HCT116 (cell line): ENCODE data around the gene CTNNB1. TPM values are rescaled to one million over a fixed set of nuclear protein-coding genes. Genes with fewer than 3 reads are reported as not detected.

Experiments used
- ATAC-seq: fragments of 200-7000 bp; cut with Tn5 transposase; 2 replicates; pipeline ENCODE4 v1.9.1; 2020; ENCODE audit warnings: mild to moderate bottlenecking, moderate library complexity
- BruUV-seq: library from RNA; stranded (reverse); fragments of 400-500 nt; replicated peaks from 2 replicates; lab custom pipeline; 2021; lab: Mats Ljungman, UMichigan
- CTCF ChIA-PET: fragments of 300-600 bp; sonication (Branson Sonifier 250); formaldehyde crosslinking; loops from one replicate; lab custom pipeline; 2021; ENCODE audit warnings: antibody characterized with exemption; lab: Charles Lee
- POLR2A ChIA-PET: fragments of 300-600, 350-600 bp; sonication (Branson Sonifier 250); formaldehyde crosslinking; loops from one replicate; lab custom pipeline; 2021; ENCODE audit warnings: antibody characterized with exemption; lab: Charles Lee
- RAD21 ChIA-PET, 2 experiments: fragments of 300-600 bp; sonication (Branson Sonifier 250); formaldehyde crosslinking; loops; one replicate each; lab custom pipeline; 2023; ENCODE audit warnings: low total read pairs in 2 of 2; ENCODE audit not compliant: uncharacterized antibody in 2 of 2, unreplicated experiment in 2 of 2, low non-redundant PET in 1 of 2; lab: Charles Lee
- DNase-seq: peaks from one replicate; pipeline ENCODE4 v3.0.0-alpha.2; 2010; ENCODE audit warnings: low read depth, low spot score
- H2AFZ ChIP-seq: fragments of 200-600 bp; shearing (Covaris generic), sonication (generic); 2 replicates; pipeline ENCODE4 v1.6.1; 2017; ENCODE audit warnings: low read depth, mixed run types, mixed read lengths, antibody characterized with exemption, low read length; ENCODE audit not compliant: poor library complexity, severe bottlenecking
- H3K27ac ChIP-seq: 2 replicates; pipeline ENCODE4 v1.5.1; 2012; ENCODE audit warnings: low read depth, low read length
- H3K27me3 ChIP-seq: fragments of 200-600 bp; sonication (generic); 2 replicates; pipeline ENCODE4 v1.6.1; 2016; ENCODE audit warnings: mixed run types, low read length, mixed read lengths; ENCODE audit not compliant: insufficient read depth
- H3K36me3 ChIP-seq, 2 experiments: fragments of 200-500 bp in 1 of 2; fragments of 200-600 bp in 1 of 2; sonication (Bioruptor generic) in 1 of 2; sonication (generic) in 1 of 2; 2 replicates each; pipeline versions ENCODE4 v1.5.1 to v1.6.1; 2014 to 2016; ENCODE audit warnings: low read length in 2 of 2, inconsistent platforms in 1 of 2, mixed read lengths in 1 of 2, mixed run types in 1 of 2; ENCODE audit not compliant: insufficient read depth in 2 of 2, control insufficient read depth in 1 of 2
- H3K4me1 ChIP-seq, 2 experiments: fragments of 200-600 bp in 1 of 2; sonication (generic) in 1 of 2; 2 replicates each; pipeline versions ENCODE4 v1.5.1 to v1.6.1; 2012 to 2017; ENCODE audit warnings: low read length in 2 of 2, inconsistent platforms in 1 of 2, mild to moderate bottlenecking in 1 of 2, mixed read lengths in 1 of 2, mixed run types in 1 of 2, moderate library complexity in 1 of 2; ENCODE audit not compliant: insufficient read depth in 2 of 2, control insufficient read depth in 1 of 2
- H3K4me2 ChIP-seq: fragments of 200-600 bp; sonication (generic); 2 replicates; pipeline ENCODE4 v1.6.1; 2017; ENCODE audit warnings: mixed run types, low read length, mixed read lengths
- H3K4me3 ChIP-seq, 2 experiments: fragments of 200-600 bp in 1 of 2; sonication (generic) in 1 of 2; replicated peaks in 1 of 2; 2 replicates each; pipeline ENCODE4 v1.5.1; 2011 to 2016; ENCODE audit warnings: low read length in 2 of 2, control low read depth in 1 of 2, low read depth in 1 of 2, mild to moderate bottlenecking in 1 of 2, mixed read lengths in 1 of 2, mixed run types in 1 of 2
- H3K79me2 ChIP-seq: fragments of 200-600 bp; sonication (generic); 2 replicates; pipeline ENCODE4 v1.6.1; 2017; ENCODE audit warnings: mild to moderate bottlenecking, mixed run types, low read length, moderate library complexity, mixed read lengths; ENCODE audit not compliant: insufficient read depth
- H3K9ac ChIP-seq: fragments of 200-600 bp; sonication (generic); 2 replicates; pipeline ENCODE4 v1.6.1; 2016; ENCODE audit warnings: low read length, mixed read lengths
- H3K9me2 ChIP-seq: fragments of 200-600 bp; sonication (generic), shearing (Covaris generic); 2 replicates; pipeline ENCODE4 v1.6.1; 2017; ENCODE audit warnings: mixed run types, mild to moderate bottlenecking, moderate library complexity; ENCODE audit not compliant: insufficient read depth
- H3K9me3 ChIP-seq, 2 experiments: fragments of 200-500 bp in 1 of 2; fragments of 200-600 bp in 1 of 2; sonication (Bioruptor generic) in 1 of 2; sonication (generic) in 1 of 2; 2 replicates each; pipeline ENCODE4 v1.6.1; 2014 to 2017; ENCODE audit warnings: low read length in 2 of 2, mixed read lengths in 2 of 2, inconsistent platforms in 1 of 2, low read depth in 1 of 2, mild to moderate bottlenecking in 1 of 2, mixed run types in 1 of 2, moderate library complexity in 1 of 2; ENCODE audit not compliant: control insufficient read depth in 1 of 2, insufficient read depth in 1 of 2
- H4K20me1 ChIP-seq: fragments of 200-600 bp; sonication (generic), shearing (Covaris generic); 2 replicates; pipeline ENCODE4 v1.6.1; 2017; ENCODE audit warnings: mixed run types, mild to moderate bottlenecking, moderate library complexity; ENCODE audit not compliant: insufficient read depth
- CBX3 ChIP-seq: IDR thresholded peaks from 2 replicates; pipeline ENCODE4 v1.6.1; 2012; ENCODE audit warnings: low read depth
- CEBPB ChIP-seq: IDR thresholded peaks from 2 replicates; pipeline ENCODE4 v1.6.1; 2012; ENCODE audit warnings: low read depth
- EGR1 ChIP-seq: IDR thresholded peaks from 2 replicates; pipeline ENCODE4 v1.6.1; 2012; ENCODE audit warnings: low read depth
- FOSL1 ChIP-seq: IDR thresholded peaks from 2 replicates; pipeline ENCODE4 v1.6.1; 2012; ENCODE audit warnings: low read depth
- POLR2A ChIP-seq: IDR thresholded peaks from 2 replicates; pipeline ENCODE4 v1.7.0; 2011; ENCODE audit warnings: borderline replicate concordance; ENCODE audit not compliant: insufficient read depth, insufficient read length; ENCODE audit errors: extremely low read depth
- POLR2AphosphoS5 ChIP-seq: IDR thresholded peaks from 2 replicates; pipeline ENCODE4 v1.6.1; 2011; ENCODE audit warnings: mild to moderate bottlenecking, low read depth, low read length, moderate library complexity
- RAD21 ChIP-seq: IDR thresholded peaks from 2 replicates; pipeline ENCODE4 v1.6.1; 2012; ENCODE audit warnings: low read depth, mild to moderate bottlenecking
- SP1 ChIP-seq: IDR thresholded peaks from 2 replicates; pipeline ENCODE4 v1.6.1; 2012; ENCODE audit warnings: low read depth
- SRF ChIP-seq: IDR thresholded peaks from 2 replicates; pipeline ENCODE4 v1.6.1; 2012; ENCODE audit warnings: low read depth
- TCF7L2 ChIP-seq: IDR thresholded peaks from 2 replicates; pipeline ENCODE4 v1.7.0; 2011; ENCODE audit warnings: borderline replicate concordance, inconsistent platforms; ENCODE audit not compliant: insufficient read depth, insufficient read length; ENCODE audit errors: extremely low read depth
- YY1 ChIP-seq: IDR thresholded peaks from 2 replicates; pipeline ENCODE4 v1.6.1; 2011; ENCODE audit warnings: low read length, low read depth, moderate library complexity, mild to moderate bottlenecking; ENCODE audit not compliant: insufficient replicate concordance; ENCODE audit errors: extremely low read depth
- ZFX ChIP-seq: fragments of 450-650 bp; IDR thresholded peaks from 2 replicates; pipeline ENCODE4 v1.6.1; 2017
- ZNF274 ChIP-seq: fragments of 200-500 bp; sonication (Bioruptor generic); IDR thresholded peaks from 2 replicates; pipeline ENCODE4 v1.6.1; 2014; ENCODE audit warnings: mild to moderate bottlenecking, low read depth, low read length, inconsistent platforms
- intact Hi-C: fragments of 100-400 bp; cut with micrococcal nuclease; formaldehyde crosslinking; loops from 2 replicates; pipeline ENCODE4 v1.10.0; 2022
- total RNA-seq: library from RNA; stranded (reverse); gene quantifications from one replicate; pipeline ENCODE4 v1.2.1, GENCODE V29; 2021; ENCODE audit not compliant: unreplicated experiment
- TF ChIP-seq, protein P1 (sequence below): IDR thresholded peaks from 2 replicates; pipeline ENCODE4 v1.6.1; 2012
- TF ChIP-seq, protein P2 (sequence below), 3 experiments: fragments of 200-600 bp in 1 of 3; sonication (generic) in 1 of 3; IDR thresholded peaks in 2 of 3; conservative IDR thresholded peaks in 1 of 3; 2 replicates each; pipeline ENCODE4 v1.5.1; 2012 to 2017; ENCODE audit warnings: low read depth in 2 of 3, low read length in 2 of 3, antibody characterized with exemption in 1 of 3, borderline replicate concordance in 1 of 3, control low read depth in 1 of 3, mild to moderate bottlenecking in 1 of 3, mixed read lengths in 1 of 3, mixed run types in 1 of 3, moderate library complexity in 1 of 3; ENCODE audit not compliant: insufficient read depth in 1 of 3
- TF ChIP-seq, protein P3 (sequence below): IDR thresholded peaks from 2 replicates; pipeline ENCODE4 v1.6.1; 2012

Gene CTNNB1
- total RNA-seq, 1 experiment from 2014 or later, result 265 TPM

DNA sequence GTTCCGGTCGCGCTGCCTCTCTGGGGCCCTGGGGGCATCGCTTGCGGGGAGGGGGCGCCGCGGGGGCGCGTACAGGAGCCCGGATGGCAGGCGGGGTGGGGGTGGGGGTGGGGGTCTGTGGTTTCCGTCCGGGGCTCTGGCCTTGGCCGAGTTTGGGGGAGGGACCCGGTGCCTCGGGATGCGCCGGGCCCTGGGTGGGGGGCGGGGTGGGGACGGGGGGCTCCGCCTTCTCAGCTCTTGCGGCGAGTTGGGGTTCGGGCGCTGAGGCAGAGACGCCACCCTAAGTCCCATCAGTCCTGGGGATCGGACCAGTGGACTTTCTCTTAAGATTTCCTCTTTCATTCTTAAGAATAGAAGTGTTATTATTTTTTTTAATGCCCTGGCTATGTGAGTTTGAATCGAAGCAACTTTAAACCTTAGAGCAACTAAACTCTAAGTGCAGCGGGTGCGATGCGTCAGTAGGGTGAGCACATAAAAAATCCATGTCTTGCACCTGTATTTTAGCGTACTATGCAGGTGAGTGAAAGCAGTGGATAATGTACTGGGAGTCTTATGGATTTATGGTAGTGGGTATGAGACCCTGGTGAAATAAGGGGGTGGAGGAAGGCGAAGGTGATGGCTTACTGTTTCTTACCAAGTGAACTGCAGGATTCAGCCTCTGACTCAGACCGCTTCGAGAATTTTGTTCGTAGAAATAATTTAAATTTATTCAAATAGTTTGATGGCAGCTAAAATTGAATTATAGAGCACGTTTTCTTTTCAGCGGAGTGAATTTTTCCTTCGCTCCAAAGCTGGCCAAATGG, 762 bp downstream of the CTNNB1 start:
- ChIA-PET CTCF (interaction anchor here (0.6 to 1.3 kb wide), 2 partner anchors 9 to 19 kb away, joined by 5 read pairs; no protein-coding TSS in a partner anchor), RAD21 (no interaction called here), POLR2A (interaction anchor here (0.7 to 2.0 kb wide), 11 partner anchors 8 to 620 kb away, joined by 3 to 13 read pairs (median 3); no protein-coding TSS in a partner anchor)
- no peaks in the 10 kb centered on the region for H3K9me2 ChIP-seq
- DNase-seq (no peak), ATAC-seq (peak; percentile 29)
- intact Hi-C loops, result loop anchor here (5.0 to 10.0 kb wide), 2 partner anchors 618 to 875 kb away; no protein-coding TSS in a partner anchor
- H3K4me2 ChIP-seq, result peak overlapping the region; percentile 88
- H3K9ac ChIP-seq, result peak overlapping the region; percentile 91
- TF ChIP-seq POLR2A (no peak), SP1 (no peak), POLR2AphosphoS5 (no peak)
- peaks cover 56% of the 10 kb centered on the region for H3K79me2 ChIP-seq
- no peak overlapping the region for H2AFZ ChIP-seq
- peaks cover 41% of the 10 kb centered on the region for H4K20me1 ChIP-seq
- no peaks in the 10 kb centered on the region for H3K9me3 ChIP-seq
- peaks cover 20 to 32% of the 10 kb centered on the region in 2 experiments for H3K4me1 ChIP-seq
- H3K4me3 ChIP-seq, result peak overlapping the region; percentile 85 to 91
- BruUV-seq, result TSS peak; percentile 38
- H3K36me3 ChIP-seq, result no peaks in the 10 kb centered on the region
- H3K27ac ChIP-seq, result peak overlapping the region; percentile 90
- H3K27me3 ChIP-seq, result peaks cover 5% of the 10 kb centered on the region; the same call in 1 of the 2 replicates

DNA sequence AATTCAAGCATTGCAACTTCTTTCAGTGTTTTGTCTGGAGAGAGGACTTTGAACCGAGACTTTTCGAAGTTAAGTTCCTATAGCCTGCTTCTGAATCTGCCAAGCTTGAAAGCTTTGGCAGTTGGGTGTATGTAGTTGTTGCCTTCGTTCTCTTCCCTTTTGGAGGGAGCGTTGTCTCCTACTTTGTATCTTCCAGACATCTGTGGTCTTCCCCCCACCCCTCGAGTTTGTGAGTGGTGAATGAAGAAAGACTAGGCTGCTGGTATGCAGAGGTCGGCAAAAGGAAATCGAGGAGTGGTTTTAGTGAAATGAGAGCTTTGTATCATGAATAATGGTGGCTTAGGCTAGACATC, 1.3 kb downstream of the CTNNB1 start:
- ChIA-PET CTCF (no interaction called here), RAD21 (no interaction called here), POLR2A (no interaction called here)
- peaks cover 20 to 32% of the 10 kb centered on the region in 2 experiments for H3K4me1 ChIP-seq
- no peak overlapping the region for H3K9ac ChIP-seq
- no TSS peak for BruUV-seq
- DNase-seq (no peak), ATAC-seq (no peak)
- H3K4me3 ChIP-seq, result peak overlapping the region; percentile 85 to 91
- intact Hi-C loops, result loop anchor here (5.0 to 10.0 kb wide), 2 partner anchors 618 to 876 kb away; no protein-coding TSS in a partner anchor
- no peaks in the 10 kb centered on the region for H3K9me2 ChIP-seq
- no peaks in the 10 kb centered on the region for H3K27me3 ChIP-seq
- H3K79me2 ChIP-seq, result peaks cover 62% of the 10 kb centered on the region
- H3K9me3 ChIP-seq, result no peaks in the 10 kb centered on the region
- peaks cover 46% of the 10 kb centered on the region for H4K20me1 ChIP-seq
- no peaks in the 10 kb centered on the region for H3K36me3 ChIP-seq
- TF ChIP-seq CBX3, result no peak
- no peak for TF ChIP-seq SRF
- no peak for TF ChIP-seq CEBPB
- no peak for TF ChIP-seq POLR2A
- no peak for TF ChIP-seq TCF7L2
- no peak for TF ChIP-seq EGR1
- TF ChIP-seq ZFX, result no peak
- TF ChIP-seq FOSL1, result no peak
- TF ChIP-seq, protein P1, sequence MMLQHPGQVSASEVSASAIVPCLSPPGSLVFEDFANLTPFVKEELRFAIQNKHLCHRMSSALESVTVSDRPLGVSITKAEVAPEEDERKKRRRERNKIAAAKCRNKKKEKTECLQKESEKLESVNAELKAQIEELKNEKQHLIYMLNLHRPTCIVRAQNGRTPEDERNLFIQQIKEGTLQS, result no peak
- TF ChIP-seq YY1, result no peak
- TF ChIP-seq, protein P2, sequence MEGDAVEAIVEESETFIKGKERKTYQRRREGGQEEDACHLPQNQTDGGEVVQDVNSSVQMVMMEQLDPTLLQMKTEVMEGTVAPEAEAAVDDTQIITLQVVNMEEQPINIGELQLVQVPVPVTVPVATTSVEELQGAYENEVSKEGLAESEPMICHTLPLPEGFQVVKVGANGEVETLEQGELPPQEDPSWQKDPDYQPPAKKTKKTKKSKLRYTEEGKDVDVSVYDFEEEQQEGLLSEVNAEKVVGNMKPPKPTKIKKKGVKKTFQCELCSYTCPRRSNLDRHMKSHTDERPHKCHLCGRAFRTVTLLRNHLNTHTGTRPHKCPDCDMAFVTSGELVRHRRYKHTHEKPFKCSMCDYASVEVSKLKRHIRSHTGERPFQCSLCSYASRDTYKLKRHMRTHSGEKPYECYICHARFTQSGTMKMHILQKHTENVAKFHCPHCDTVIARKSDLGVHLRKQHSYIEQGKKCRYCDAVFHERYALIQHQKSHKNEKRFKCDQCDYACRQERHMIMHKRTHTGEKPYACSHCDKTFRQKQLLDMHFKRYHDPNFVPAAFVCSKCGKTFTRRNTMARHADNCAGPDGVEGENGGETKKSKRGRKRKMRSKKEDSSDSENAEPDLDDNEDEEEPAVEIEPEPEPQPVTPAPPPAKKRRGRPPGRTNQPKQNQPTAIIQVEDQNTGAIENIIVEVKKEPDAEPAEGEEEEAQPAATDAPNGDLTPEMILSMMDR (IDR thresholded peaks at IDR 0.05 in 2 of 3, conservative IDR thresholded peaks at IDR 0.05 in 1 of 3; ENCODE audit: borderline replicate concordance in 1 of 3, insufficient read depth in 1 of 3, low read depth in 2 of 3, low read length in 2 of 3), result no peak
- no peak for TF ChIP-seq RAD21
- no peak for TF ChIP-seq ZNF274
- TF ChIP-seq, protein P3, sequence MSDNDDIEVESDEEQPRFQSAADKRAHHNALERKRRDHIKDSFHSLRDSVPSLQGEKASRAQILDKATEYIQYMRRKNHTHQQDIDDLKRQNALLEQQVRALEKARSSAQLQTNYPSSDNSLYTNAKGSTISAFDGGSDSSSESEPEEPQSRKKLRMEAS, result no peak
- no peak overlapping the region for H3K27ac ChIP-seq
- H2AFZ ChIP-seq, result no peak overlapping the region
- peak overlapping the region; percentile 88 for H3K4me2 ChIP-seq
